Thyroid gland (tissue), 4 donors: ENCODE results near the gene TBRG1.

Experiments used
- CTCF ChIP-seq, 6 experiments: fragments of 200-600 bp in 3 of 6; fragments of 450-650 bp in 3 of 6; sonication (generic) in 3 of 6; IDR thresholded peaks; one replicate each; pipeline ENCODE4 v1.5.1; 2016 to 2019; ENCODE audit warnings: antibody characterized with exemption in 6 of 6, mild to moderate bottlenecking in 2 of 6, inconsistent platforms in 1 of 6, moderate library complexity in 1 of 6
- POLR2A ChIP-seq, 2 donors: fragments of 450-650 bp; IDR thresholded peaks; one replicate each; pipeline ENCODE4 v1.6.1; 2017; ENCODE audit warnings: antibody characterized with exemption in 2 of 2, mild to moderate bottlenecking in 2 of 2, moderate library complexity in 1 of 2

GRCh38 chr11:124584681-124585372 is 37.8 kb upstream of the TBRG1 start:
- TF ChIP-seq CTCF (IDR thresholded peaks at IDR 0.05): no peak
- no peak for TF ChIP-seq POLR2A (IDR thresholded peaks at IDR 0.05)
